ENCODE measurements around the gene CD83. TPM values are rescaled to one million over a fixed set of nuclear protein-coding genes. Genes with fewer than 3 reads are reported as not detected.

CD83 gene
- total RNA-seq, 1 donor from 2014 or later, result 1.8 TPM

DNA sequence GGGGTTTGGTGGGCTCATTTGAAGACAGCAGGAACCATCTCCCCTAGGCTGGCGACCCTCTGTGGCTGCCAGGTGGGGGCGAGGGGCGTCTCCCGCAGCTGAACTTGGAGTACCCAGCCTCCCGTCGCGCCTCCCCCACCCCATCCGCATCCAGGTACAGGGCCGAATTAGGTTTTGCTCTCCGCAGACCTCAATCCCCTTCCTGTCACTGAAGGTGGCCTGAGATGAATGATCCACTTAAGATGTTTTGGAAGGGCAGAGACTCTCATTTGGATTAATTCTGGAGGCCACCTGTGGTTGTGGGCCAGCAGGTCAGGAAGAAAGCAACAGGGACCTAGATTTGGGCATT, 493 bp downstream of the CD83 start:
- no peaks in the 10 kb centered on the region for H3K9me3 ChIP-seq (ENCODE audit: insufficient read depth, low read depth, low read length)
- peak overlapping the region; percentile 85 for H3K4me2 ChIP-seq (ENCODE audit: low read length)
- TF ChIP-seq EZH2 (IDR thresholded peaks at IDR 0.05; ENCODE audit: insufficient read depth, low read length) (no peak), CTCF (IDR thresholded peaks at IDR 0.05; ENCODE audit: insufficient read depth, low read depth, low read length) (no peak)
- Mint-ChIP-seq H3K27me3 (ENCODE audit: low read depth, unreplicated experiment) (peaks cover 15% of the 10 kb centered on the region), H3K27ac (ENCODE audit: unreplicated experiment) (no peak overlapping the region), H3K36me3 (ENCODE audit: low read depth, unreplicated experiment) (no peaks in the 10 kb centered on the region), H3K9me3 (ENCODE audit: unreplicated experiment) (no peaks in the 10 kb centered on the region), H3K4me3 (ENCODE audit: unreplicated experiment) (peak overlapping the region; percentile 92), H3K4me1 (ENCODE audit: low read depth, unreplicated experiment) (peaks cover 2% of the 10 kb centered on the region)
- H3K9ac ChIP-seq (ENCODE audit: low read length), result peak overlapping the region; percentile 58
- no peaks in the 10 kb centered on the region for H3K4me1 ChIP-seq (ENCODE audit: insufficient read depth, low read length)
- no peaks in the 10 kb centered on the region for H3K36me3 ChIP-seq (ENCODE audit: insufficient read depth, low read length)
- FAIRE-seq, result no peak
- DNase-seq (ENCODE audit: low read depth), result no peak
- peak overlapping the region; percentile 88 for H2AFZ ChIP-seq (ENCODE audit: low read depth, low read length)
- peak overlapping the region; percentile 60 for H3K4me3 ChIP-seq (ENCODE audit: insufficient read depth, low read depth, low read length)
- no peak overlapping the region for H3K27ac ChIP-seq (ENCODE audit: low read depth, low read length)
- no peaks in the 10 kb centered on the region for H3K79me2 ChIP-seq (ENCODE audit: insufficient read depth, low read length)
- H4K20me1 ChIP-seq (ENCODE audit: insufficient read depth, low read length), result no peaks in the 10 kb centered on the region
- H3K27me3 ChIP-seq (ENCODE audit: insufficient read depth, low read length), result no peaks in the 10 kb centered on the region

DNA sequence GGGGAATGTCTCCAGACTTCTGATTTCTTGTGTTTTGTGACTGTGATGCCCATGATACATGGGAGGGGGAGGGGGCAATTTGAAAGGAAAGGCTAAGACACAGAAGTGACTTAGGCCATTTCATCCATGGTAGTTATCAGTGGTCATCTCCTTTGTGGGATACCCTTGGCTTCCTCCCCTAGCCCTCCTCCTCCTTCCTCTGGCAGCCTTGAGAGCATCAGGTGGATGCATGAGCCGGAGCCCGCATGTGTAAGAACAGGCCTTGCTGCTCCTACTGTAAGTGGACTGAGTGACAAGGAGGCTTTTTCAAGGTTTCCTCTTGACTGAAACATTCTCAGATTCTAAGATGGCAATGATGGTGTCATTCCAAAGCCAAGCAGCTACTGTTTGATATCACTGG, 874 bp downstream of the CD83 start:
- peaks cover 3% of the 10 kb centered on the region for H3K4me1 Mint-ChIP-seq (ENCODE audit: low read depth, unreplicated experiment)
- no peak for FAIRE-seq
- DNase-seq (ENCODE audit: low read depth), result no peak
- H3K4me1 ChIP-seq (ENCODE audit: insufficient read depth, low read length), result no peaks in the 10 kb centered on the region
- no peaks in the 10 kb centered on the region for H3K27me3 ChIP-seq (ENCODE audit: insufficient read depth, low read length)
- no peaks in the 10 kb centered on the region for H3K36me3 ChIP-seq (ENCODE audit: insufficient read depth, low read length)
- no peak overlapping the region for H3K27ac Mint-ChIP-seq (ENCODE audit: unreplicated experiment)
- TF ChIP-seq CTCF (IDR thresholded peaks at IDR 0.05; ENCODE audit: insufficient read depth, low read depth, low read length) (no peak), EZH2 (IDR thresholded peaks at IDR 0.05; ENCODE audit: insufficient read depth, low read length) (no peak)
- no peak overlapping the region for H3K9ac ChIP-seq (ENCODE audit: low read length)
- H3K27me3 Mint-ChIP-seq (ENCODE audit: low read depth, unreplicated experiment), result peaks cover 15% of the 10 kb centered on the region
- no peak overlapping the region for H3K4me3 ChIP-seq (ENCODE audit: insufficient read depth, low read depth, low read length)
- H4K20me1 ChIP-seq (ENCODE audit: insufficient read depth, low read length), result no peaks in the 10 kb centered on the region
- no peaks in the 10 kb centered on the region for H3K79me2 ChIP-seq (ENCODE audit: insufficient read depth, low read length)
- H3K4me3 Mint-ChIP-seq (ENCODE audit: unreplicated experiment), result peak overlapping the region; percentile 92
- H3K9me3 ChIP-seq (ENCODE audit: insufficient read depth, low read depth, low read length), result no peaks in the 10 kb centered on the region
- no peaks in the 10 kb centered on the region for H3K9me3 Mint-ChIP-seq (ENCODE audit: unreplicated experiment)
- no peaks in the 10 kb centered on the region for H3K36me3 Mint-ChIP-seq (ENCODE audit: low read depth, unreplicated experiment)
- H2AFZ ChIP-seq (ENCODE audit: low read depth, low read length), result no peak overlapping the region
- no peak overlapping the region for H3K27ac ChIP-seq (ENCODE audit: low read depth, low read length)
- peak overlapping the region; percentile 85 for H3K4me2 ChIP-seq (ENCODE audit: low read length)

DNA sequence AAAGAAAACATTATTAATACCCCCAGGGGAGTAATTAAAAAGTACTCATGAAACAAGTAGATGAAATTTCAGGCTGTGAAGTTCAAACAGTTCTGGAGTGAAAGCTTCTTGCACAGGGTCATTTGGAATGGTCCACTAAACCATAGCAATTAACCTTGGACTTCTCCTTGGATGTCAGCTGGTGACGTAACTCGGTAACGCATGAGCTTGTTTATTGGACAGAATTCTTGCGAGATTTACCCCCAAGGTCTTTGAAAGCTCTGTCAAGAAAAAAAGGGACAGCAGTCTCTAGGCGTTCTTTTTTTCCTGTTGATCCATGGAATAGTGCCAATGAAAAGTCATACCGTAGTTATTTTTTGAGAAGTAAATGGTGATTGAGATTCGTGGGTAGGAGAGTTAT, 2.2 kb downstream of the CD83 start:
- H3K4me1 Mint-ChIP-seq (ENCODE audit: low read depth, unreplicated experiment), result peaks cover 3% of the 10 kb centered on the region
- no peaks in the 10 kb centered on the region for H3K36me3 Mint-ChIP-seq (ENCODE audit: low read depth, unreplicated experiment)
- no peak for FAIRE-seq
- Histone ChIP-seq H3K27me3 (ENCODE audit: insufficient read depth, low read length) (no peaks in the 10 kb centered on the region), H3K4me3 (ENCODE audit: insufficient read depth, low read depth, low read length) (no peak overlapping the region), H4K20me1 (ENCODE audit: insufficient read depth, low read length) (no peaks in the 10 kb centered on the region), H3K9ac (ENCODE audit: low read length) (no peak overlapping the region), H3K4me1 (ENCODE audit: insufficient read depth, low read length) (no peaks in the 10 kb centered on the region), H2AFZ (ENCODE audit: low read depth, low read length) (no peak overlapping the region), H3K79me2 (ENCODE audit: insufficient read depth, low read length) (no peaks in the 10 kb centered on the region), H3K9me3 (ENCODE audit: insufficient read depth, low read depth, low read length) (no peaks in the 10 kb centered on the region), H3K4me2 (ENCODE audit: low read length) (no peak overlapping the region), H3K36me3 (ENCODE audit: insufficient read depth, low read length) (no peaks in the 10 kb centered on the region), H3K27ac (ENCODE audit: low read depth, low read length) (no peak overlapping the region)
- H3K9me3 Mint-ChIP-seq (ENCODE audit: unreplicated experiment), result no peaks in the 10 kb centered on the region
- no peak overlapping the region for H3K27ac Mint-ChIP-seq (ENCODE audit: unreplicated experiment)
- TF ChIP-seq EZH2 (IDR thresholded peaks at IDR 0.05; ENCODE audit: insufficient read depth, low read length) (no peak), CTCF (IDR thresholded peaks at IDR 0.05; ENCODE audit: insufficient read depth, low read depth, low read length) (no peak)
- peak overlapping the region; percentile 8 for H3K4me3 Mint-ChIP-seq (ENCODE audit: unreplicated experiment)
- DNase-seq (ENCODE audit: low read depth), result no peak
- peaks cover 16% of the 10 kb centered on the region for H3K27me3 Mint-ChIP-seq (ENCODE audit: low read depth, unreplicated experiment)
